Measurements from ENCODE around the gene ARHGEF17. TPM values are rescaled to one million over a fixed set of nuclear protein-coding genes. Genes with fewer than 3 reads are reported as not detected.

ARHGEF17 gene
- total and polyA plus RNA-seq, 4 donors, result 2.6 to 12.6 (median 5.7) TPM

DNA sequence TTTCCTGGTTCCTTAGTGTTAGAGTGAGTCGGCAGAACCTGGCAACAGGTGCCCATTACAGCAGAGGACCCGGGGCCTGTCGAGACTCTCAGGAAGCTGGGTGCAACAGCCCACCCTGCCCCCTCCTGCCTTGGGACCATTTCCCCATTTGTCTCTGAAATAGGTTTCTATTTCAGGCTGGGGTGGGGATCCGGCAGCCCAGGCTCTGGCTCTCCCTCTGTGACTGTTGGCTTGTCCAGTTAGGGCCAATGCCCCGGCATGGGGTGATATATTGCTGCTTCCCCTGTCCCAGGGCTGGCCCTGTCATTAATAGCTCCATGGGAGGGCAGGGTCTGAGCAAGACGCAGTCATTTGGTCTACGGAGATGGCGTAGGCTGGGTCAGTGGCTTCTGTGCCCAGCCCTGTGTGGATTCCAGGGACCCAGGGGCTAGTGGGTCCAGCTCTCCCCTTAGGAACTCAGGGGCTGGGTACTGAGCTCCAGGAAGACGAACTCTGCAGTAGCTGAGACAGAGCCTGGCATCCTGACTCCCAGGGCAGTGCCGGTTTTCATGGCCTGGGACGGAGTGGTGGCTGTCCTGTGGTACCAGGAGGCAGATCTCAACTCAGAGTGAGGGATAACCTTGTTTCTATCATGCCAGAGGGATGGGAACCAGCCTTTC lies 33.2 kb upstream of the ARHGEF17 start:
- H3K9ac ChIP-seq (ENCODE audit: low read depth in 1 of 2, low read length in 2 of 2), result no peak overlapping the region
- TF ChIP-seq HNF4G (IDR thresholded peaks at IDR 0.05), result no peak
- TF ChIP-seq, protein P1, sequence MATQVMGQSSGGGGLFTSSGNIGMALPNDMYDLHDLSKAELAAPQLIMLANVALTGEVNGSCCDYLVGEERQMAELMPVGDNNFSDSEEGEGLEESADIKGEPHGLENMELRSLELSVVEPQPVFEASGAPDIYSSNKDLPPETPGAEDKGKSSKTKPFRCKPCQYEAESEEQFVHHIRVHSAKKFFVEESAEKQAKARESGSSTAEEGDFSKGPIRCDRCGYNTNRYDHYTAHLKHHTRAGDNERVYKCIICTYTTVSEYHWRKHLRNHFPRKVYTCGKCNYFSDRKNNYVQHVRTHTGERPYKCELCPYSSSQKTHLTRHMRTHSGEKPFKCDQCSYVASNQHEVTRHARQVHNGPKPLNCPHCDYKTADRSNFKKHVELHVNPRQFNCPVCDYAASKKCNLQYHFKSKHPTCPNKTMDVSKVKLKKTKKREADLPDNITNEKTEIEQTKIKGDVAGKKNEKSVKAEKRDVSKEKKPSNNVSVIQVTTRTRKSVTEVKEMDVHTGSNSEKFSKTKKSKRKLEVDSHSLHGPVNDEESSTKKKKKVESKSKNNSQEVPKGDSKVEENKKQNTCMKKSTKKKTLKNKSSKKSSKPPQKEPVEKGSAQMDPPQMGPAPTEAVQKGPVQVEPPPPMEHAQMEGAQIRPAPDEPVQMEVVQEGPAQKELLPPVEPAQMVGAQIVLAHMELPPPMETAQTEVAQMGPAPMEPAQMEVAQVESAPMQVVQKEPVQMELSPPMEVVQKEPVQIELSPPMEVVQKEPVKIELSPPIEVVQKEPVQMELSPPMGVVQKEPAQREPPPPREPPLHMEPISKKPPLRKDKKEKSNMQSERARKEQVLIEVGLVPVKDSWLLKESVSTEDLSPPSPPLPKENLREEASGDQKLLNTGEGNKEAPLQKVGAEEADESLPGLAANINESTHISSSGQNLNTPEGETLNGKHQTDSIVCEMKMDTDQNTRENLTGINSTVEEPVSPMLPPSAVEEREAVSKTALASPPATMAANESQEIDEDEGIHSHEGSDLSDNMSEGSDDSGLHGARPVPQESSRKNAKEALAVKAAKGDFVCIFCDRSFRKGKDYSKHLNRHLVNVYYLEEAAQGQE (IDR thresholded peaks at IDR 0.05), result no peak
- no peak for TF ChIP-seq ZBTB33 (IDR thresholded peaks at IDR 0.05)
- TF ChIP-seq HNF4A (conservative IDR thresholded peaks at IDR 0.05), result no peak
- TF ChIP-seq RAD21 (IDR thresholded peaks at IDR 0.05), result no peak
- TF ChIP-seq NR2F2 (IDR thresholded peaks at IDR 0.05), result no peak
- TF ChIP-seq, protein P2, sequence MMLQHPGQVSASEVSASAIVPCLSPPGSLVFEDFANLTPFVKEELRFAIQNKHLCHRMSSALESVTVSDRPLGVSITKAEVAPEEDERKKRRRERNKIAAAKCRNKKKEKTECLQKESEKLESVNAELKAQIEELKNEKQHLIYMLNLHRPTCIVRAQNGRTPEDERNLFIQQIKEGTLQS (IDR thresholded peaks at IDR 0.05), result no peak
- no peak for TF ChIP-seq RXRA (IDR thresholded peaks at IDR 0.05)
- no peak for TF ChIP-seq JUND (IDR thresholded peaks at IDR 0.05)
- TF ChIP-seq SP1 (IDR thresholded peaks at IDR 0.05), result no peak
- no peak for TF ChIP-seq FOXA1 (IDR thresholded peaks at IDR 0.05)
- TF ChIP-seq GABPA (IDR thresholded peaks at IDR 0.05 in 1 of 2, conservative IDR thresholded peaks at IDR 0.05 in 1 of 2), result no peak
- TF ChIP-seq FOXA2 (IDR thresholded peaks at IDR 0.05), result no peak
- TF ChIP-seq YY1 (IDR thresholded peaks at IDR 0.05), result no peak
- TF ChIP-seq TAF1 (conservative IDR thresholded peaks at IDR 0.05), result no peak
- TF ChIP-seq, protein P3, sequence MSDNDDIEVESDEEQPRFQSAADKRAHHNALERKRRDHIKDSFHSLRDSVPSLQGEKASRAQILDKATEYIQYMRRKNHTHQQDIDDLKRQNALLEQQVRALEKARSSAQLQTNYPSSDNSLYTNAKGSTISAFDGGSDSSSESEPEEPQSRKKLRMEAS (IDR thresholded peaks at IDR 0.05), result no peak
- TF ChIP-seq, protein P4, sequence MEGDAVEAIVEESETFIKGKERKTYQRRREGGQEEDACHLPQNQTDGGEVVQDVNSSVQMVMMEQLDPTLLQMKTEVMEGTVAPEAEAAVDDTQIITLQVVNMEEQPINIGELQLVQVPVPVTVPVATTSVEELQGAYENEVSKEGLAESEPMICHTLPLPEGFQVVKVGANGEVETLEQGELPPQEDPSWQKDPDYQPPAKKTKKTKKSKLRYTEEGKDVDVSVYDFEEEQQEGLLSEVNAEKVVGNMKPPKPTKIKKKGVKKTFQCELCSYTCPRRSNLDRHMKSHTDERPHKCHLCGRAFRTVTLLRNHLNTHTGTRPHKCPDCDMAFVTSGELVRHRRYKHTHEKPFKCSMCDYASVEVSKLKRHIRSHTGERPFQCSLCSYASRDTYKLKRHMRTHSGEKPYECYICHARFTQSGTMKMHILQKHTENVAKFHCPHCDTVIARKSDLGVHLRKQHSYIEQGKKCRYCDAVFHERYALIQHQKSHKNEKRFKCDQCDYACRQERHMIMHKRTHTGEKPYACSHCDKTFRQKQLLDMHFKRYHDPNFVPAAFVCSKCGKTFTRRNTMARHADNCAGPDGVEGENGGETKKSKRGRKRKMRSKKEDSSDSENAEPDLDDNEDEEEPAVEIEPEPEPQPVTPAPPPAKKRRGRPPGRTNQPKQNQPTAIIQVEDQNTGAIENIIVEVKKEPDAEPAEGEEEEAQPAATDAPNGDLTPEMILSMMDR (IDR thresholded peaks at IDR 0.05; ENCODE audit: low read depth, low read length, missing input control), result no peak
- TF ChIP-seq EGR1 (IDR thresholded peaks at IDR 0.05; ENCODE audit: low read depth in 2 of 2), result no peak
- 81% methylated on average over 11 of the region's 11 CpGs for WGBS
- no peaks in the 10 kb centered on the region for H3K27me3 ChIP-seq (ENCODE audit: control insufficient read depth in 4 of 4, insufficient read depth in 4 of 4, low read length in 3 of 4)
- H3K4me3 ChIP-seq (ENCODE audit: low read depth in 1 of 3, low read length in 3 of 3), result no peak overlapping the region
- H3K4me1 ChIP-seq (ENCODE audit: control insufficient read depth in 4 of 4, insufficient read depth in 4 of 4, low read length in 3 of 4), result no peaks in the 10 kb centered on the region
- H3K27ac ChIP-seq (ENCODE audit: low read depth in 1 of 2, low read length in 2 of 2), result no peak overlapping the region
- no peak for DNase-seq (ENCODE audit: low spot score)
- no peaks in the 10 kb centered on the region for H3K9me3 ChIP-seq (ENCODE audit: control insufficient read depth in 4 of 4, low read length in 3 of 4)
- no peaks in the 10 kb centered on the region for H3K36me3 ChIP-seq (ENCODE audit: control insufficient read depth in 4 of 4, insufficient read depth in 3 of 4, low read depth in 1 of 4, low read length in 3 of 4)

All from liver (tissue), 9 donors.